Smooth muscle cell (in vitro differentiated cells): ENCODE results near the gene PIK3C3. TPM values are rescaled to one million over a fixed set of nuclear protein-coding genes. Genes with fewer than 3 reads are reported as not detected.

ENCODE experiments used
- DNase-seq: peaks from one replicate; lab custom pipeline; 2025; ENCODE audit not compliant: unreplicated experiment; lab: John Stamatoyannopoulos, UW
- H2AFZ ChIP-seq: fragments of 200-600 bp; sonication (generic); 2 replicates; pipeline ENCODE4 v1.6.0; 2016; ENCODE audit warnings: antibody characterized with exemption, low read depth, mild to moderate bottlenecking
- H3F3A ChIP-seq: fragments of 200-600 bp; sonication (generic); 2 replicates; pipeline ENCODE4 v1.6.0; 2017; ENCODE audit warnings: antibody characterized with exemption, low read depth
- H3K27ac ChIP-seq: fragments of 200-600 bp; sonication (generic); 2 replicates; pipeline ENCODE4 v1.5.1; 2016; ENCODE audit warnings: low read depth, mild to moderate bottlenecking
- H3K27me3 ChIP-seq: fragments of 200-600 bp; sonication (generic); 2 replicates; pipeline ENCODE4 v1.6.1; 2016; ENCODE audit warnings: low read depth, mild to moderate bottlenecking
- H3K36me3 ChIP-seq: fragments of 200-600 bp; sonication (generic); 2 replicates; pipeline ENCODE4 v1.5.1; 2016; ENCODE audit warnings: low read depth
- H3K4me1 ChIP-seq: fragments of 200-600 bp; sonication (generic); 2 replicates; pipeline ENCODE4 v1.5.1; 2016; ENCODE audit warnings: low read depth
- H3K4me2 ChIP-seq: fragments of 200-600 bp; sonication (generic); 2 replicates; pipeline ENCODE4 v1.6.0; 2016; ENCODE audit warnings: mild to moderate bottlenecking
- H3K4me3 ChIP-seq: fragments of 200-600 bp; sonication (generic); 2 replicates; pipeline ENCODE4 v1.5.1; 2016; ENCODE audit warnings: mild to moderate bottlenecking
- H3K79me2 ChIP-seq: fragments of 200-600 bp; sonication (generic); 2 replicates; pipeline ENCODE4 v1.6.0; 2016; ENCODE audit warnings: low read depth, mild to moderate bottlenecking
- H3K9ac ChIP-seq: fragments of 200-600 bp; sonication (generic); 2 replicates; pipeline ENCODE4 v1.6.0; 2016; ENCODE audit warnings: low read depth
- H3K9me3 ChIP-seq: fragments of 200-600 bp; sonication (generic); replicated peaks from 2 replicates; pipeline ENCODE4 v1.5.1; 2016; ENCODE audit warnings: low read depth
- H4K20me1 ChIP-seq: fragments of 200-600 bp; sonication (generic); 2 replicates; pipeline ENCODE4 v1.6.0; 2016; ENCODE audit warnings: low read depth
- WGBS: methylation state at CpG from one replicate; pipeline ENCODE4 v1.1.7; 2016; ENCODE audit warnings: low lambda C conversion rate; 5-methylcytosine and 5-hydroxymethylcytosine counted together
- polyA plus RNA-seq: library from polyadenylated mRNA; unstranded; fragments of >200 nt; fragmentation: Nextera tagmentation; extraction: Ambion mirVana; gene quantifications from 2 replicates; pipeline ENCODE4 v1.2.1, GENCODE V29; 2016
- total RNA-seq: library from RNA; depleted of rRNA; stranded (reverse); fragments of >200 nt; gene quantifications from 2 replicates; pipeline ENCODE4 v1.2.3, GENCODE V29; 2014
- TF ChIP-seq, protein P1 (sequence below): fragments of 200-600 bp; sonication (generic); IDR thresholded peaks from 2 replicates; pipeline ENCODE4 v1.5.1; 2017; ENCODE audit warnings: borderline replicate concordance, mild to moderate bottlenecking, antibody characterized with exemption; ENCODE audit not compliant: insufficient read depth, poor library complexity, severe bottlenecking

The PIK3C3 gene
- total RNA-seq (58.6 and 84.2 TPM in 2 replicates), polyA plus RNA-seq (19.2 and 25.1 TPM in 2 replicates)

GRCh38 chr18:41954827-41955613, at the start of gene PIK3C3:
PIK3C3 (plus strand) TSS chr18:41955234; CDS start chr18:41955292, 58 bp downstream.
- TF ChIP-seq, protein P1, sequence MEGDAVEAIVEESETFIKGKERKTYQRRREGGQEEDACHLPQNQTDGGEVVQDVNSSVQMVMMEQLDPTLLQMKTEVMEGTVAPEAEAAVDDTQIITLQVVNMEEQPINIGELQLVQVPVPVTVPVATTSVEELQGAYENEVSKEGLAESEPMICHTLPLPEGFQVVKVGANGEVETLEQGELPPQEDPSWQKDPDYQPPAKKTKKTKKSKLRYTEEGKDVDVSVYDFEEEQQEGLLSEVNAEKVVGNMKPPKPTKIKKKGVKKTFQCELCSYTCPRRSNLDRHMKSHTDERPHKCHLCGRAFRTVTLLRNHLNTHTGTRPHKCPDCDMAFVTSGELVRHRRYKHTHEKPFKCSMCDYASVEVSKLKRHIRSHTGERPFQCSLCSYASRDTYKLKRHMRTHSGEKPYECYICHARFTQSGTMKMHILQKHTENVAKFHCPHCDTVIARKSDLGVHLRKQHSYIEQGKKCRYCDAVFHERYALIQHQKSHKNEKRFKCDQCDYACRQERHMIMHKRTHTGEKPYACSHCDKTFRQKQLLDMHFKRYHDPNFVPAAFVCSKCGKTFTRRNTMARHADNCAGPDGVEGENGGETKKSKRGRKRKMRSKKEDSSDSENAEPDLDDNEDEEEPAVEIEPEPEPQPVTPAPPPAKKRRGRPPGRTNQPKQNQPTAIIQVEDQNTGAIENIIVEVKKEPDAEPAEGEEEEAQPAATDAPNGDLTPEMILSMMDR, result no peak
- 1% methylated on average over 38 of the region's 38 CpGs for WGBS
- H3K4me2 ChIP-seq, result peak within 1 kb of the TSS; percentile 96
- H3K36me3 ChIP-seq, result no peaks in the 10 kb centered on the region
- peak within 1 kb of the TSS; percentile 79 for H3K4me3 ChIP-seq
- peaks cover 13% of the 10 kb centered on the region for H3K4me1 ChIP-seq
- H3K9ac ChIP-seq, result peak within 1 kb of the TSS; percentile 93
- no peaks in the 10 kb centered on the region for H3K9me3 ChIP-seq
- peak within 1 kb of the TSS; percentile 98 for H2AFZ ChIP-seq
- peaks cover 20% of the 10 kb centered on the region for H4K20me1 ChIP-seq
- H3F3A ChIP-seq, result no peaks in the 10 kb centered on the region
- H3K79me2 ChIP-seq, result peaks cover 45% of the 10 kb centered on the region
- H3K27me3 ChIP-seq, result peaks cover 13% of the 10 kb centered on the region
- peak within 1 kb of the TSS; percentile 87 for H3K27ac ChIP-seq
- DNase-seq, result peak; percentile 85

- peaks cover 10% of the 10 kb centered on the region for H3K4me1 ChIP-seq
- no peaks in the 10 kb centered on the region for H3K79me2 ChIP-seq
- H3K27ac ChIP-seq, result no peak overlapping the region
- no peaks in the 10 kb centered on the region for H3F3A ChIP-seq
- no peak for DNase-seq
- H3K9ac ChIP-seq, result no peak overlapping the region
- no peaks in the 10 kb centered on the region for H4K20me1 ChIP-seq
- TF ChIP-seq, protein P1, result no peak
- no peaks in the 10 kb centered on the region for H3K27me3 ChIP-seq
- H3K4me2 ChIP-seq, result peak overlapping the region; percentile 65
- no peaks in the 10 kb centered on the region for H3K9me3 ChIP-seq
- no peaks in the 10 kb centered on the region for H3K36me3 ChIP-seq
- H2AFZ ChIP-seq, result no peak overlapping the region
- no peak overlapping the region for H3K4me3 ChIP-seq
- 8% methylated on average over 1 of the region's 1 CpG for WGBS
These were observed 49.1 kb upstream of the PIK3C3 start for GRCh38 chr18:41905786-41906527.

GRCh38 chr18:41906528-41907146, 48.4 kb upstream of the PIK3C3 start:
- no peaks in the 10 kb centered on the region for H4K20me1 ChIP-seq
- H3K9ac ChIP-seq, result no peak overlapping the region
- no peaks in the 10 kb centered on the region for H3K27me3 ChIP-seq
- no peaks in the 10 kb centered on the region for H3K79me2 ChIP-seq
- H3K27ac ChIP-seq, result no peak overlapping the region
- no peaks in the 10 kb centered on the region for H3K36me3 ChIP-seq
- peak overlapping the region; percentile 65 for H3K4me2 ChIP-seq
- H3K4me1 ChIP-seq, result peaks cover 10% of the 10 kb centered on the region
- no peaks in the 10 kb centered on the region for H3K9me3 ChIP-seq
- 27% methylated on average over 6 of the region's 6 CpGs for WGBS
- no peak overlapping the region for H2AFZ ChIP-seq
- DNase-seq, result no peak
- TF ChIP-seq, protein P1, result peak; percentile 81
- no peaks in the 10 kb centered on the region for H3F3A ChIP-seq
- H3K4me3 ChIP-seq, result no peak overlapping the region
